ENCODE results near the gene ROBO1.

The ROBO1 gene

GRCh38 chr3:78992830-78993229 lies 775.0 kb downstream of the ROBO1 start:
- ChIA-PET POLR2A (ENCODE audit: low non-redundant PET) (no interaction called here), CTCF (no interaction called here)
- no peak for DNase-seq (ENCODE audit: low spot score)
- no peak overlapping the region for H3K27ac ChIP-seq
- TF ChIP-seq CTCF (conservative IDR thresholded peaks at IDR 0.05; ENCODE audit: low read depth): no peak

- no peak for DNase-seq (ENCODE audit: low spot score)
- no peak for TF ChIP-seq CTCF (conservative IDR thresholded peaks at IDR 0.05; ENCODE audit: low read depth)
- no peak overlapping the region for H3K27ac ChIP-seq
- CTCF ChIA-PET: no interaction called here
- POLR2A ChIA-PET (ENCODE audit: low non-redundant PET): no interaction called here
Measured at GRCh38 chr3:78992400-78992799, 775.4 kb downstream of the ROBO1 start.

- no peak for DNase-seq (ENCODE audit: low spot score)
- TF ChIP-seq CTCF (conservative IDR thresholded peaks at IDR 0.05; ENCODE audit: low read depth): no peak
- CTCF ChIA-PET: interaction anchor here (0.6 kb wide), 1 partner anchor 562 kb away, joined by 3 read pairs; no protein-coding TSS in a partner anchor
- POLR2A ChIA-PET (ENCODE audit: low non-redundant PET): interaction anchor here (0.6 kb wide), 1 partner anchor 10 kb away, joined by 3 read pairs; no protein-coding TSS in a partner anchor
- no peak overlapping the region for H3K27ac ChIP-seq
Measured at GRCh38 chr3:78991656-78992055, 776.1 kb downstream of the ROBO1 start.

GRCh38 chr3:78990156-78990555 lies 777.6 kb downstream of the ROBO1 start:
- no peak for DNase-seq (ENCODE audit: low spot score)
- ChIA-PET POLR2A (ENCODE audit: low non-redundant PET) (no interaction called here), CTCF (interaction anchor here (0.7 kb wide), 1 partner anchor 851 kb away, joined by 4 read pairs; no protein-coding TSS in a partner anchor)
- TF ChIP-seq CTCF (conservative IDR thresholded peaks at IDR 0.05; ENCODE audit: low read depth): no peak
- H3K27ac ChIP-seq: no peak overlapping the region

GRCh38 chr3:78988324-78988723 lies 779.5 kb downstream of the ROBO1 start:
- no peak overlapping the region for H3K27ac ChIP-seq
- 0 out of 2 replicates have a peak, but pooled peaks have one; percentile 11 for TF ChIP-seq CTCF (conservative IDR thresholded peaks at IDR 0.05; ENCODE audit: low read depth)
- CTCF ChIA-PET: interaction anchor here (0.6 to 0.9 kb wide), 3 partner anchors 113 to 322 kb away, joined by 3 to 5 read pairs (median 3); no protein-coding TSS in a partner anchor
- peak; percentile 4 for DNase-seq (ENCODE audit: low spot score)
- POLR2A ChIA-PET (ENCODE audit: low non-redundant PET): no interaction called here

GRCh38 chr3:78986416-78987101 lies 781.2 kb downstream of the ROBO1 start:
- no peak overlapping the region for H3K27ac ChIP-seq
- POLR2A ChIA-PET (ENCODE audit: low non-redundant PET): no interaction called here
- TF ChIP-seq CTCF (conservative IDR thresholded peaks at IDR 0.05; ENCODE audit: low read depth): no peak
- DNase-seq (ENCODE audit: low spot score): no peak
- CTCF ChIA-PET: no interaction called here

Data from RWPE1 (cell line).